Measurements from ENCODE around the gene CHST5. TPM values are rescaled to one million over a fixed set of nuclear protein-coding genes. Genes with fewer than 3 reads are reported as not detected.
"Not testable (repeated sequence)": the region's sequence is repeated elsewhere in the genome, so short reads cannot be mapped to it uniquely, and the experiment has no call there.

CHST5 gene
- total RNA-seq, 1 donor from 2014 or later, result 0.12 TPM

- no peak for DNase-seq (ENCODE audit: extremely low read depth, low read depth, low spot score)
Measured at GRCh38 chr16:75514296-75514695, 21.6 kb downstream of the CHST5 start.

GRCh38 chr16:75506574-75506973, 29.3 kb downstream of the CHST5 start:
- DNase-seq (ENCODE audit: extremely low read depth, low read depth, low spot score), result no peak

- no peak for DNase-seq (ENCODE audit: extremely low read depth, low read depth, low spot score)
Measured at GRCh38 chr16:75506107-75506506, 29.8 kb downstream of the CHST5 start.

- no peak for DNase-seq (ENCODE audit: extremely low read depth, low read depth, low spot score)
Measured at GRCh38 chr16:75503801-75504200, 32.1 kb downstream of the CHST5 start.

- DNase-seq (ENCODE audit: extremely low read depth, low read depth, low spot score), result no peak
Measured at GRCh38 chr16:75502916-75503605, 32.8 kb downstream of the CHST5 start.

GRCh38 chr16:75501820-75502219, 34.1 kb downstream of the CHST5 start:
- DNase-seq (ENCODE audit: extremely low read depth, low read depth, low spot score), result not testable (repeated sequence)

GRCh38 chr16:75501359-75501758, 34.5 kb downstream of the CHST5 start:
- DNase-seq (ENCODE audit: extremely low read depth, low read depth, low spot score), result no peak

- not testable (repeated sequence) for DNase-seq (ENCODE audit: extremely low read depth, low read depth, low spot score)
Measured at GRCh38 chr16:75498605-75499322, 37.1 kb downstream of the CHST5 start.

- no peak for DNase-seq (ENCODE audit: extremely low read depth, low read depth, low spot score)
Measured at GRCh38 chr16:75497558-75497957, 38.4 kb downstream of the CHST5 start.

GRCh38 chr16:75495076-75495674, 40.7 kb downstream of the CHST5 start, which contains the start of gene CHST6:
Gene CHST6 (minus strand): TSS chr16:75495441. CDS start chr16:75479828, 15,613 bp downstream.
- DNase-seq (ENCODE audit: extremely low read depth, low read depth, low spot score), result no peak

- no peak for DNase-seq (ENCODE audit: extremely low read depth, low read depth, low spot score)
Measured at GRCh38 chr16:75494661-75495075, 41.2 kb downstream of the CHST5 start.

GRCh38 chr16:75494184-75494583, 41.7 kb downstream of the CHST5 start:
- no peak for DNase-seq (ENCODE audit: extremely low read depth, low read depth, low spot score)

- DNase-seq (ENCODE audit: extremely low read depth, low read depth, low spot score), result no peak
Measured at GRCh38 chr16:75491876-75492275, 44.0 kb downstream of the CHST5 start.

- no peak for DNase-seq (ENCODE audit: extremely low read depth, low read depth, low spot score)
Measured at GRCh38 chr16:75488322-75488721, 47.6 kb downstream of the CHST5 start.

- no peak for DNase-seq (ENCODE audit: extremely low read depth, low read depth, low spot score)
Measured at GRCh38 chr16:75486676-75487313, 49.1 kb downstream of the CHST5 start.

- no peak for DNase-seq (ENCODE audit: extremely low read depth, low read depth, low spot score)
Measured at GRCh38 chr16:75486014-75486675, 49.8 kb downstream of the CHST5 start.

- no peak for DNase-seq (ENCODE audit: extremely low read depth, low read depth, low spot score)
Measured at GRCh38 chr16:75485230-75486013, 50.5 kb downstream of the CHST5 start.

GRCh38 chr16:75483222-75483621, 52.7 kb downstream of the CHST5 start:
- DNase-seq (ENCODE audit: extremely low read depth, low read depth, low spot score), result no peak

GRCh38 chr16:75482434-75483205, 53.3 kb downstream of the CHST5 start:
- DNase-seq (ENCODE audit: extremely low read depth, low read depth, low spot score), result no peak

Measured in glomerular endothelial cell (primary cell).